GM18861 (cell line): ENCODE results near the gene NTRK2.

Experiments
- ATAC-seq: cut with Tn5 transposase; IDR thresholded peaks from one replicate; pipeline ENCODE4 v1.9.1; 2021; ENCODE audit not compliant: unreplicated experiment

The NTRK2 gene

DNA sequence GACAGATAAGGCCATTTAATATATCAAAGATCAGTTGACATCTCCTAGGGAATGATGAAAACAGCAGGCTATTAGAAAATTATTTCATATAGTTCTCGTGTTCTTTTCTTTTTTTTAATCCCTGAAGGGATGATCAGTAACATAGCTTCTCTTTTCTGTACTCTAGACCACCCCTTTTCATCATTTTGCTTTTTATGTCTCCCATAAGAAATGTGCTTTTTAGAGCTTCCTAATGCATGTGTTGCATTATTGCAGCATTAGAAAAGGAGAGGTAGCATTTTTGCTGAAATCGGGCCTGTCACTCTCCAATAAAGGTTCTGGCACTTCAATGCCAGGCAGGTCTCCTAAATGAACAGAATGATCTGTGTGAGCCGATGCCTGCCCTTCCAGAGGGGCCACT lies 143.3 kb downstream of the NTRK2 start:
- ATAC-seq, result no peak

DNA sequence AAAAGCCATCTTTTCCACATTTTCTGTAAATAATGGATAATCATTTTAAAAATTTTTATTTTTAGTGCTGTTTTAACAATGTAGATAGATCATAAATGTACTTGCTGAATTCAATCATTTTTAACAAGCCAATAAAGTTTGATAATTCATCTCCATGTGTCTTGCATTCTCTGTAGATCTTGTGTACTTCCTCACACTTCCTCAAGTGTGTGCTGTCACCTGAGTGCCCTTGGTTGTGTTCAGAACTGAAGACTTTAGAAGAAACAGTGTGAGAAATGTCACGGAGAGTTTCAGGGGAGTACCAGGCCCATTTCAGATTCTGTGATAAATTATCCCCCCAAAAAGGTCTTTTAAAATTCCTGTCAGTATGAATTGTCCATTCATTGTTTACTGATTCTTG lies 146.0 kb downstream of the NTRK2 start:
- no peak for ATAC-seq

DNA sequence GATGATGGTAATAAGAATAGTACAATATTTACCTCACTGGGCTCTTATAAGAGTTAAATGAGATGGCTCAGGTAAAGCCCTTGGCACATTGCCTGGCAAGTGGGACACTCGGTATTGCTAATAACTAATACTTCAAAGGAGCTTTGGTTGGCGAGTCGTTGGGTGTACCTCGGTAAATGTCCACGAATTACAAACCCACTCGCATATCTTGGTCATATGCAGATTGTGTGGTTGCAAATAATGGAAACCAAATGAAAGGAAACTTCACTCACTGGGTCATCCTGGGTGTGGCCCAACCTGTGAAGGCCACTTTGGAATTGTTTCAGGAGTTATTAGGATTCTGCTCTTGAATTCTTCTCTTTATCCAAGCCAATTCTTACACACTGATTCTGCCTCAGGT lies 147.5 kb downstream of the NTRK2 start:
- no peak for ATAC-seq

DNA sequence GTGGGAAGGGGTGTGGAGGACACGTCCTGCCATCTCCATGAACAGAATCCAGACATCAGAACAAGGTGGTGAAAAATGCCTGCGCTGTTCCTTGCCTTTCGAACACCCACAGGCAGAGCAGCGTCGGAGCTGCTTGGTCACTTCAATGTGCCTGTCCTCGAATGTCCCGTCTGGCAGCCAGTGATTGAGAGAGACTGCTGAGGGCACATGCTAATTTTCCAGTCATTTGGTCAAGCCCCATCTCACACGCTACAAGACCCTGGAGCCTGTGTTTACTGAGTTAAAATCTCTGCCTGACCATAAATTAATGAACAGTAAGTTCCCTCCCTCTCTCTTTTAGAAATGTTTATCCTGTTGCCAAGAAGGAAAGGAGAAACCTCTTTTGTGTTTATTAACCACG lies 149.3 kb downstream of the NTRK2 start:
- no peak for ATAC-seq

DNA sequence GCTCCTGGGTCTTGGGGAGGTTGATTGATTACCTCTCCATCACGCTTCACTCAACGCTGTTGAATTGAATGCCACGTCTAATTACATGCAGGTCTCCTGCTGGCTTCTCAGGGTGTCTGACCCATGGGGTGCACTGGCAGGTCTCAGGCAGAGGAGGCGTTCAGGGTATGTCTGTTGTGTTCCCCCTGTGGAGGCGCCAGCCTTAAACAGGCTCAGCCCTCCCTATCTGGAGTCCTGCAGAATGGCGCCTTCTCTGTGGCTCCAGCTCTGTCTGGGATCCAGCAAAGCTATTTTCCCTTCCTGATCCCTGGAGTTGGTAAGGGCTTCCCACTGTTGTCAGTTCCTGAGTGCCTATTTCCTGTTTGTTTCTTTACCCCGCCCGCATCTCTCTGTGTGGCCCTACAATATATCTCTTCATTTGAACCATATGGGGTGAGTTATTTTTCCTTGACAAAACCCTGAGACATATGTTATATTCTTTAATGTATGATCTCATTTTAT lies 150.0 kb downstream of the NTRK2 start:
- no peak for ATAC-seq

DNA sequence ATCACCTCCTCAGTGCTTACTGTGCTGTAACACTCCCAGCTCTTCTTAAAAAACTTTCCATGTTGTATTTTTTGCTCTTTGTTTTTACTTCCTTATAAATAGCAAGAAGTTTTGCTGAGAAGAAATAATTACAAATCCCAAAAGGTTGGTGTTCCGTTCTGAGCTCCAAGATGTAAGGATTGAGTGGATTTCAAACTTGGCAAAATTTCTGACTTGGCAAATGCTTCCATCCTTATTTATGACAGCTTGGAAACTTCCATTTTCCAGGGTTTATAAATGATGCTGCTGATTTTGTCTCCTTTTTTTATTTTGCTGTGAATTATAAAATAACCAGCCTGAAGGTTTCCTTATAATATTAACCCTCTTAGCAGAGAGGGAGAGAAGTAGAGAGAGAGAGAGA lies 151.9 kb downstream of the NTRK2 start:
- ATAC-seq, result no peak

DNA sequence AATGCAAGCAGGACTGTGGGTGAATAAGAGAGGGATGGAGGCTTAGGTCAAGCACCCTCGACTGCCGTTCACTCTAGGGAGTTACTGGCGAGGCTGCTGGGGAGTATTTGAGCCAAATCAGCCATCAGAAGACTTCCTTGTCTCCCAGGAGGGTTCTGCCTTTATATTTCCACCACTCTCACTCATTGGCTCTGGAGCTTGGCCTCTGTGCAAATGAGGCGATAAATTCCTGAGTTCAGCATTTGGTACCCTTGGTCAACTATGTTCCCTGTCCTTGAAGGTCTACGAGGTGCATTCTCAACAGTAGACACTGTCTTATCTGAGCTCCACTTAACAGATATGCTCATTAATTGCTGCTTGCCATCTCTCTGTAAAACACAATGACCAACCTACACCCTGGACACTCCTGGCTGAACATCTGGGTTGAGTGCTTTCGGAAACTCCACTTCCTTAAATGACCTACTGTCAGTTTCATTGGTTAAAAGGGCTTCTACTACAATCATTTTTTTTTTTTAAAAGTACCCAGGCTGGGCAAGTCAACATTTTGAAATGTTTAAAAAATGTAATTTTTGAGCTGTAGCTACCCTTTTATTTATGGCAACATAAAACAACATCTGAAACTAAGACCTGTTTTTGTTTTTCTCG lies 153.2 kb downstream of the NTRK2 start:
- peak; percentile 69 for ATAC-seq

DNA sequence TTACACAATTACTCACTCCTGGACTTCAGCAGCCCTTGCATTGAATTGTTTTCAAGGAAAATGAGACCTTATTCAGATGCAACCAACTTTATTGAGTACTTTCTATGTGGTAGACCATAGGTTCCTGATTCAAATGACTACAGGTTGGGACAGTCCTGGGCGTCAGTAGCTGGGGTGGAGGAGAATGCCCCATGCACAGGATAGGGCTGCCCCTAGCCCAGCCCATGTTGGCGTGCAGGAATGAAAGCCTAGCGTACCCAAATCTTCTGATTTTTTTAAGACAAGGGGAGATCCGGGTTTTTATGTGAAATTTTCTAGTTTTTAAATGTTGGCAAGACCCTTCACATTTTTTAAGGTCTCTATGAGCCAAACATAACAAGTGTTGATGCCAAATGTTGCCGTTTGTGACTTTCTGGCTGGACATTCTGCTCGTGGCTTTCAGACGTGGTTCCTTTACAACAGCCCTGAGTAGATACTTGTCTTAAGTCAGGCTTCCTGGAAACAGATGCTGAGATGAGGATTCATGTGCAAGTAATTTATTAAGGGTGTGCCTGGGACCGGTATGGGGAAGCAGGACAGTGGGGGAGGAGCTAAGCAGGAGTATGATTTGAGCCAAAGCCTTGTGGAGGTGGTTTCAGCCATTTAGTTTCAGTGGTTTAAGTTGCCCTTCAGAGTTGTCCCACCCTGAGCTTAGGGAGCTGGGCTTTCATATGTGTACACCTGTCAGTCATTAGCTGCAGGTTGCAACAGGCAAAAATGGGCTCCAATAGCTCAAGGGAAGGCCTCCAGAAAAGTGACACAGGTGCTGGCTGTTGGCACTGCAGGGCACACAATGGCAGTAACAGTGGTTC lies 154.1 kb downstream of the NTRK2 start:
- ATAC-seq, result peak; percentile 60

DNA sequence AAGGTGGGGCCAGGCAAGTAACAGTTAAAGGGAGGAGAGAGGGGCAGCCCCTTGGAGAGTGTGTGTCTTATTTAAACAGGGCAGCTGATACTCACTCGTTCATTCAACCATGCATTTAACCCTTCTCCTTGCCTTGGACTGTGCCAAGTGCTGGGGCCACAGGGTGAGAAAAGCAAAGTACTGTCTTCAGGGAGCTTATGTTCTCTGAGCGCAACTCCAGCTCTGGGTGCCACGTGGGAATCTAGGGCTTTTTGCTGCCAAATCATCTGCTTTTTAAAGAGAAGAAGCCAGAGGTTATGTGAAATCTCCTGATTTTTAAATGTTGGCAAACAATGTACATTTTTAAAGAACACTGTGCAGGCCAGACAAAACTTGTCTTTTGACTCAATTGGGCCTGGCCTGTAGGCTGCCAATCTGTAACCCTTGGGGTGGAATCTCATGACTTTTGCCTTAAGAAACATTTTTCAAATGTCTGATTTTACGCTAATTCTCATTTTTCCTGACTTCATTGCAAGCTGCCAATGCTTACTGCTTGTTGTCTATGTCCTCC lies 157.8 kb downstream of the NTRK2 start:
- no peak for ATAC-seq

DNA sequence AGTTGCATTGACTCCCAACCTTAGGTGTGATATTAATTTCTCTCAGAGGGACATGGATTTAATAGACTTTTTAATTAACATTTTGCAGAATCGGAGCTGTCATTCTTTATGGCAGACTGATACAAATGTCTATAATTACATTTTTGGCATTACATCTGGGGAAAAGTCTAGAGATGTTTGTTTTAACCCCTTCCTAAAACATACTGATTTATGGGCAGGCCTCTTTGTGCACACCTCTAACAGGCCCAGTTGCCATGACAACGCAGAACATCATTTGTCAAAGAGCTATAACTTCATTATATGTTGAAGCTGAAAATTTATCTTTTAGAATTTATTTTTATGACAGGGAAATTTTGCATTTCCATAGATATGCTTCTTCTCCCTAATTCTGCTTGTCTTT lies 158.5 kb downstream of the NTRK2 start:
- no peak for ATAC-seq

DNA sequence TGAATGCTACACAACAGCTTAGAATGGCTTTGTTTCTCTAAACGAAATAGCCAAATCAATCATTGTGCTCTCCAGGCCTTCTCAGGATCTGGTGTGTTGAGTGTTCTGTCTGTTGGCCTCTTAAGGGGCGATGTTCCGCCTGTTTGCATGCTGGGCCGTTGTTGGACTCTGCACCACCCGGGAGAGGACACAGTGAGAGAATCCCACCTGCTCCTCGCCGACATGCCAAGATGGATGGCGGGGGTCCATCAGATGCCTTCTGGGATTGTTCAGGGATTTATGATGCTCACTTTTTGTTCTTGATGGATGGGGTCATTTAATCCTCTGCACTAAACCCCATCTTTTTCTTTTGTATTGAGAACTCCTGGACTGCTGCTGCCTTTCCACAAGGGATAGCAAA lies 159.9 kb downstream of the NTRK2 start:
- no peak for ATAC-seq

DNA sequence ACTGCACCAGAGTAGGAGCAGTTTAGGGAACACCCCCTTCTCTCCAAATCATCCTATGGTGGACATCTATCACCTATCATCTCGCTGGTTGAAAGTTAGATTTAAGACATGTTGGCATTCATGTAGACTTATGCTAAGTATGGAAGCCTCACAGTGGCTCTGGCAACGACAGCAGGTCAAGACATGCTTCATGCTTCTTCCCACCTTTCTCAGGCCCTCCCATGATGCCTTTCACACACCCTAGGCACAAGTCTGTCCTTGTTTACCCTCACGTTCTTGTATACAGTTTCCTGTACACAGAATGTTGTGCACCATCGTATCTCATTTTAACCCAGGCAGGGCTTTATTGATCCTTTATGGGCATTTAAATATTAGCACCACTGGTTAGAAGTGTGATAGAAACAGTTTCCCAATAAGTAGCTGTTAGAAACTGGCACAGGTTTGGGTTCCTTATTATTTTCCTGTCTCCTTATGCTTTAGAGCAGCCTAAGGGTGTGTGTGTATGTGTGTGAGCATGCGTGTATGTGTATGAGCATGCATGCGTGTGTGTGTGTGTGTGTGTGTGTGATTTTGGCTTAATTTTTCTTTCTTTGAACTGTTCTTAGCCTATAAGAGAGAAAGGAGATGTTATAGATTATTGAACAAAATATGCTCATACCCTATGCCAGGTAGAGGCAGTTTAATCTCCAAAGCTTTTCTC lies 160.6 kb downstream of the NTRK2 start:
- no peak for ATAC-seq

DNA sequence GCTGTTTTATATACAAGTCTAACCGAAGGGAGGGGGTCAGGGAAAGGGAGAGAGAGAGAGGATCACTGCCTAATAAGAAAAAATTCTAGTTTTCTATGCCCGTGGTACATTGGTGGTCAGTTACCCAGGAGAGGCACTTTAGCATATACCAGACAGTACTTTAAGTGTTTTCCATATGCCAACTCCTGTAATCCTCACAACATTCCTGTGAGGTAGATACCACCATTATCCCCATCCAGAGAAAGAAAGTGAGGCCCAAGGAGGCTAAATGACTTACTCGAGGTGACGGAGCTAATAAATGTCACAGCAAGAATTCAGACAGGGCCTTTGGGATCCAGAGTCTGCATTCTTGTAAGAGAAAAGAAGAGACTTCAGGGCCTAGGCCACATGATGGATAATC lies 161.8 kb downstream of the NTRK2 start:
- no peak for ATAC-seq

DNA sequence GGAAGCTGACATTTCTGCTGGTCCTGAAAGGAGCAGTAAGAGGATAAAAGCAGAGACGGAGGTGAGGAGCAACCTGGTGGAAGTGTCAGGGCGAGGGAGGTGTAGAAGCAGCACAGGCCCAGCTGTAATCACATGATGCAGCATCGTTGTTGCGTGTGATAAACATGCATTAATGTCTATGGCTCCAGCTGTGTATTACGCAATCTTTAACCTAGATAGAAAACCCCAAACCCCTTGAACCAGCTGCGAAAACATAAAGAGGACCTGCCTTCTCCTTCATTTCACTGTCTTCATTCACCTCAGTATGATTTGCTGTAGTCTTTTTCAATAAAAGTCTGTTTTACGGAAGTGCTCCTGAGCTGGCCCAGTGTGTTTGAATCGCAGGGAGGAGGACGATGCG lies 162.9 kb downstream of the NTRK2 start:
- no peak for ATAC-seq

DNA sequence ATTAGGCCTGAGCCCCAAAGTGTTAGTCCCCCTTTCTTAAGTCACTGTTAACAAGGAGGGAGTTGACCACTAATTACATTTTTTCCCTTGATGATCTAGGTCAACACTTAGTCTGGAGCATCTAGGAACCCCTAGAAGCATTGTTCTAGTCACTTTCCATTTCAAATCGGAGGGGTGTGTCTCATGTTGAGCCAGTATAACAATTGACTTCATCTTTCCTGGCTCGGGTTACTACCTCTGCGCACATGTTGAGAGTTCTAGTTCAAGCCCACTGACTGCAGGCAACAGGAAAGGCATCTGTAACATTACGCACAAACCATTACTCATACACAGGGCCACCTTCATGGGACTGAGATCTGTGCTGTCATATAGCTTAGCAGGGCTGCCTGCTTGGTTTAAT lies 164.9 kb downstream of the NTRK2 start:
- no peak for ATAC-seq

DNA sequence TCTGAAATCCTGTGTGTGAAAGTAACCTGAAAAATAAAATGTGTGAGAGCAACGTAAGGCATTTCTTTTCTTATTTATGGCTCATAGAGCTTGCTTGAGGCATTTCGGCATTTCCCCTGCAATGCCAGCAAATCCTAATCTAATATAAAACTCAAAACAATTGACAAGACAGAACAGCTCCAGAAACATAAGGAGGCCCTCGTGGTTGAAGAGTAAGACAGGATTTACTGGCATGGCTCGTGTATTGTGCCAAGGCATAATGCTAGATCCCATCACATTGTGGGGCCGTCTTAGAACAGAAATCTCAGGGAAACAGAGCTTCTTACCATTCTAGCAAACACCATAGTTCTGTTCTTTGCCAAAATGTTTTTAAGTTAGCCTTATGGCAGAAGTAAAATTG lies 166.2 kb downstream of the NTRK2 start:
- ATAC-seq, result no peak

DNA sequence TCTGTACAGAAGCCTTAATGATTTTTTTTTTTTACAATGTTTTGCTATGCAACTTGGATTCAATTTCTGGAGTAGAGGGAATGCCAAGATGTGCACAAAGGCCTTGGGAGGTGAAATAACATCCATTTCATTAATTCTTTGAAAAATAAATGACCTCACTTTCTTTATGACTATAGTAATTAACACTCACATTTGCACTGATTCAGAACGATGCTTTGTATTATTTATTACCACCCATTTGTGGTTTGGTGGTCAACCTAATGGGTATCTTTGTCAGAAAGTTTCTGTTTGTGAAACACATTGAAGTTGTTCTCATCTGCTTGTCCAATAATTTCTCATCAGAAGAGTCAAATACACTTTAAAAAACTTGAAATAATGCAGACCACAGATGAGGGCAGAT lies 169.3 kb downstream of the NTRK2 start:
- ATAC-seq, result no peak

DNA sequence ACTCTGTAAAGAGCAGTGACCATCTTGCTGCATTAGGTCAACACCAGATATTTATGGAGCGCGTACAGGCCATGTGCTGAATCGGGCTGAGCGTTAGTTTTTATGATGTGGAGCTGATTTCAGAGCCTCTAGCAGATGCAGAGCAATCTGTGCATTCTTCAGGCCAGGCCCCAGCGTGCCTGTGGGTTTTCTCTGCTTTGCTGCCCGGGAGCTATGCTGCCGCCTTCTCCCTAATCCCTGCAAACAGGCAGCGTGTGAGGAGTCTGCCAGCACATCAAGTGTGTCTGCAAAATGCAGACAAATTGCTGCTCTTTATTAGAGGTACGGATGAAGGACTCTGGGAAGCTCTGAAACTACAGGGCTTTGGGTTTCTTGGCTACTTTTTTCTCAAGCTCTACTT lies 170.0 kb downstream of the NTRK2 start:
- ATAC-seq, result no peak

DNA sequence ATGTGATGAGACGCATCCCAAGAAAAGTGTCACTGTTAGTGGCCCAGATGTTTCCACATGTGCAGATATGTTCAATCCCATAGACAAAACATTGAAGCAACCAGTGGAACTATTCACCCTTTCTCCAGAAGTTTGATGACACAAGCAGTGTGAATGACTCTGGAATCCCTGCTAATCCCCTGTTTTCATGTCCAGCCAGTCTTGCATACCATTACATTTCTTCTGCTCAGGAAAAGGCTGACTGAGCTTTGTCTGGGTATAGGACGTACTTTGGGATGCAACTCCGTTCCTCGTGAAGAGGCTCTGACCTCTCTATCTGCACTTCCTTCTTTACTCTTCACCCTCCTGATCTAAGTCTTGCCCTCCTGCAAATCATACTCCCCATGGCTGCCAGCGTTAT lies 172.4 kb downstream of the NTRK2 start:
- no peak for ATAC-seq

DNA sequence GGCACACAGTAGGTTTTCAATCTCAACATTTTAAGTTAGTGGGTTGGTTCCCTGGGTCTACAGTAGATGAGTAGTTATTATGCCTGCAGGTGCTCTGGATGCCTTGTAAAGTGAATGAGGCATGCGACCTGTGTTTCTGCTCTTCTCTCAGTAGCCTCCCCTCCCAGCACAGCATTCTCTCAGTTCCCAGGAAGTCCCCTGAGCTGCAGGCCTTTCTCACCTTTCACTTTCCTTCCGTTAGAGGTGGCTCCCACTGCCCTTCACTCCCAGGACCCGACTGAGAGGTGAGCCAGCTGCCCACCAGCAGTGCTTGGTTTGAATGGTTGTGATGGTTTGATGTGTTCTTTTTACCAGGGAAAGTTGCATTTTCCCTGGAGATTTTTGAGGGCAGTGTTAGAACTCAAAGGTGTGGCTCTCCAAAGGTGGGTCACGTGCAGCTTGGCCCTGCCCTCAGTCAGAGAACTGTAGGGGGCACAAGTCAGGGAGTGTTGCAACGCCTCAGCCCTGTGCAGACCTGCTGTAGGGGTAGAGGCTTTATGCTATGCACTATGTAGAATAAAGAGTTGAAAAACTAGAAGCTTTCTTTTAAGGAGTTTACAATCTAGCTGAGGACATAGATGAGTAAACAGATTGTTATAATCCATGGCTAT lies 173.8 kb downstream of the NTRK2 start:
- ATAC-seq, result no peak
